ENCODE data around the gene PLTP. TPM values are rescaled to one million over a fixed set of nuclear protein-coding genes. Genes with fewer than 3 reads are reported as not detected.

The PLTP gene
- total and polyA plus RNA-seq, 3 experiments from 2014 or later, result 0.45 to 3.2 (median 2.5) TPM

- peaks cover 4 to 89% (median 4%) of the 10 kb centered on the region in 3 donors for H3K36me3 Mint-ChIP-seq
- H3K9me3 Mint-ChIP-seq, result no peaks in the 10 kb centered on the region
- H3K4me1 Mint-ChIP-seq, result peaks cover 2 to 25% (median 15%) of the 10 kb centered on the region in 3 donors
- H3K27ac ChIP-seq (ENCODE audit: low read depth, low read length), result no peak overlapping the region
- peaks cover 10% of the 10 kb centered on the region for H3K4me1 ChIP-seq (ENCODE audit: insufficient read depth, low read length)
- no peaks in the 10 kb centered on the region for H3K27me3 ChIP-seq (ENCODE audit: insufficient read depth, low read length, poor library complexity, severe bottlenecking)
- H3K4me3 ChIP-seq (ENCODE audit: low read length), result no peak overlapping the region
- CTCF ChIA-PET, result interaction anchor here (1.3 to 3.8 kb wide), 2 partner anchors 26 to 53 kb away, joined by 3 to 26 read pairs; partner anchors contain the start of genes CTSA, NEURL2 and ZNF335
- peaks cover 78% of the 10 kb centered on the region for H3K36me3 ChIP-seq (ENCODE audit: insufficient read depth, low read length)
- H3K9me3 ChIP-seq (ENCODE audit: low read length), result no peaks in the 10 kb centered on the region
- no peak for DNase-seq
- POLR2A ChIA-PET, result interaction anchor here (1.0 kb wide), 1 partner anchor 10 kb away, joined by 3 read pairs; no protein-coding TSS in a partner anchor
- H3K4me3 Mint-ChIP-seq, result no peak overlapping the region
- peak overlapping the region in 4 of 8 donors; percentile 36 to 75 (median 59) for H3K27ac Mint-ChIP-seq
- no peaks in the 10 kb centered on the region for H3K27me3 Mint-ChIP-seq
Observed at GRCh38 chr20:45943613-45944012, 31.7 kb upstream of the PLTP start.

DNA sequence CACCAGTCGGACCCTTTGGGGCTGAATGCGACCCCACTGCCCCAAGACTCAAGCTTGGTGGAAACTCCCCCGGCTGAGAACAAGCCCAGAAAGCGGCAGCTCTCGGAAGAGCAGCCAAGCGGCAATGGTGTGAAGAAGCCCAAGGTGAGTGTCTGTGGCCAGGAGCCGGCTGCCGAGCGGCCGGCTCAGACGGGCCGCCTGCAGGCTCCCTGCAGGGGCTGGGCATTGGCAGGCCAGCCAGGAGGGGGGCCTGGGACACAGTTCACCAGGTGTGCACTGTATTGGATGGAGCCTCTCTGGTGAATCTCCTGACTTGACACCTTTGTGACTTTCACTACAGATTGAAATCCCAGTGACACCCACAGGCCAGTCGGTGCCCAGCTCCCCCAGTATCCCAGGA, 28.5 kb upstream of the PLTP start:
- Mint-ChIP-seq H3K4me3 (no peak overlapping the region), H3K4me1 (peaks cover 18 to 41% (median 27%) of the 10 kb centered on the region in 3 donors), H3K27me3 (no peaks in the 10 kb centered on the region), H3K9me3 (no peaks in the 10 kb centered on the region), H3K36me3 (peaks cover 4 to 80% (median 9%) of the 10 kb centered on the region in 3 donors), H3K27ac (peak overlapping the region in 1 of 8 donors; percentile 53)
- ChIA-PET POLR2A (interaction anchor here (0.6 kb wide), 1 partner anchor 18 kb away, joined by 3 read pairs; no protein-coding TSS in a partner anchor), CTCF (interaction anchor here (0.9 kb wide), 1 partner anchor 30 kb away, joined by 5 read pairs; no protein-coding TSS in a partner anchor)
- Histone ChIP-seq H3K9me3 (ENCODE audit: low read length) (no peaks in the 10 kb centered on the region), H3K4me1 (ENCODE audit: insufficient read depth, low read length) (peaks cover 5% of the 10 kb centered on the region), H3K27me3 (ENCODE audit: insufficient read depth, low read length, poor library complexity, severe bottlenecking) (no peaks in the 10 kb centered on the region), H3K36me3 (ENCODE audit: insufficient read depth, low read length) (peaks cover 70% of the 10 kb centered on the region), H3K4me3 (ENCODE audit: low read length) (no peak overlapping the region), H3K27ac (ENCODE audit: low read depth, low read length) (no peak overlapping the region)
- no peak for DNase-seq

- H3K9me3 ChIP-seq (ENCODE audit: low read length), result no peaks in the 10 kb centered on the region
- peak overlapping the region in 1 of 7 donors; percentile 75 for H3K4me3 Mint-ChIP-seq
- H3K36me3 ChIP-seq (ENCODE audit: insufficient read depth, low read length), result peaks cover 66% of the 10 kb centered on the region
- H3K36me3 Mint-ChIP-seq, result peaks cover 4 to 80% (median 9%) of the 10 kb centered on the region in 3 donors
- no peaks in the 10 kb centered on the region for H3K27me3 ChIP-seq (ENCODE audit: insufficient read depth, low read length, poor library complexity, severe bottlenecking)
- H3K9me3 Mint-ChIP-seq, result no peaks in the 10 kb centered on the region
- H3K4me3 ChIP-seq (ENCODE audit: low read length), result no peak overlapping the region
- H3K27me3 Mint-ChIP-seq, result no peaks in the 10 kb centered on the region
- H3K4me1 ChIP-seq (ENCODE audit: insufficient read depth, low read length), result peaks cover 5% of the 10 kb centered on the region
- peaks cover 21 to 45% (median 26%) of the 10 kb centered on the region in 3 donors for H3K4me1 Mint-ChIP-seq
- POLR2A ChIA-PET, result interaction anchor here (0.6 kb wide), 1 partner anchor 18 kb away, joined by 3 read pairs; no protein-coding TSS in a partner anchor
- no peak for DNase-seq
- H3K27ac Mint-ChIP-seq, result peak overlapping the region in 2 of 8 donors; percentile 43 to 53
- H3K27ac ChIP-seq (ENCODE audit: low read depth, low read length), result no peak overlapping the region
- CTCF ChIA-PET, result interaction anchor here (0.9 to 3.7 kb wide), 2 partner anchors 30 to 31 kb away, joined by 5 to 21 read pairs; no protein-coding TSS in a partner anchor
Observed at GRCh38 chr20:45940053-45940452, 28.1 kb upstream of the PLTP start.

GRCh38 chr20:45938727-45939438, 26.9 kb upstream of the PLTP start:
- no peak for DNase-seq
- Histone ChIP-seq H3K4me1 (ENCODE audit: insufficient read depth, low read length) (peaks cover 5% of the 10 kb centered on the region), H3K27ac (ENCODE audit: low read depth, low read length) (no peak overlapping the region), H3K27me3 (ENCODE audit: insufficient read depth, low read length, poor library complexity, severe bottlenecking) (no peaks in the 10 kb centered on the region), H3K4me3 (ENCODE audit: low read length) (no peak overlapping the region), H3K36me3 (ENCODE audit: insufficient read depth, low read length) (peaks cover 54% of the 10 kb centered on the region), H3K9me3 (ENCODE audit: low read length) (no peaks in the 10 kb centered on the region)
- Mint-ChIP-seq H3K9me3 (no peaks in the 10 kb centered on the region), H3K27ac (peak overlapping the region in 5 of 8 donors; percentile 33 to 85 (median 53)), H3K36me3 (peaks cover 0 to 75% (median 6%) of the 10 kb centered on the region in 3 donors), H3K27me3 (no peaks in the 10 kb centered on the region), H3K4me1 (peaks cover 21 to 37% (median 21%) of the 10 kb centered on the region in 3 donors), H3K4me3 (peak overlapping the region in 1 of 7 donors; percentile 40)
- POLR2A ChIA-PET, result interaction anchor here (1.1 kb wide), 1 partner anchor 11 kb away, joined by 3 read pairs; no protein-coding TSS in a partner anchor
- CTCF ChIA-PET, result interaction anchor here (3.7 kb wide), 1 partner anchor 32 kb away, joined by 21 read pairs; no protein-coding TSS in a partner anchor

DNA sequence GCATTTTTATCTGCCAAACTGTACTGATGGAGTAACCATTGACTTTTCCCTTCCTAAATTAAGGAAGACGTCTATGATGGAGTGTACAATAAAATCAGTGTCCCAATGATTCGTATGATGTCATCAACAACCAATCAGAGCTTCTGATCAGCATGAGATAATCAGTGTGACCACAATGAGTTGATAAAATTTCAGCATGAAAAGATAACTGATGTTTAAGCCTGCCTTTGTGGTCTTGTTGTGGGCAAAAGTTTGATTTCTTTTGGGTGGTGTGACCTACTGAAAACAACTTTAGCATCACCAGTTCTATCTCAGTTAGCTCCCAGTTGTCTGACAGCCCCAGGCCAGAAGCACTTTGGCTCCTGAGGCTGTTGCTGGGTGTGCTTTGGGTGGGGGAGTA, 25.8 kb upstream of the PLTP start:
- H3K9me3 ChIP-seq (ENCODE audit: low read length), result no peaks in the 10 kb centered on the region
- H3K27ac ChIP-seq (ENCODE audit: low read depth, low read length), result no peak overlapping the region
- Mint-ChIP-seq H3K4me3 (peak overlapping the region; percentile 16 to 77 (median 73)), H3K27ac (peak overlapping the region; percentile 12 to 95 (median 84)), H3K27me3 (no peaks in the 10 kb centered on the region), H3K4me1 (peaks cover 26 to 42% (median 27%) of the 10 kb centered on the region in 3 donors), H3K36me3 (peaks cover 0 to 66% (median 5%) of the 10 kb centered on the region in 3 donors), H3K9me3 (no peaks in the 10 kb centered on the region)
- no peaks in the 10 kb centered on the region for H3K27me3 ChIP-seq (ENCODE audit: insufficient read depth, low read length, poor library complexity, severe bottlenecking)
- H3K4me1 ChIP-seq (ENCODE audit: insufficient read depth, low read length), result peaks cover 12% of the 10 kb centered on the region
- peak in 2 of 5 donors; percentile 13 to 28 for DNase-seq
- ChIA-PET CTCF (interaction anchor here (1.0 to 3.7 kb wide), 4 partner anchors 21 to 139 kb away, joined by 3 to 21 read pairs (median 4); no protein-coding TSS in a partner anchor), POLR2A (interaction anchor here (4.5 kb wide), 1 partner anchor 34 kb away, joined by 113 read pairs; the partner anchor contains the start of gene ZNF335)
- peaks cover 43% of the 10 kb centered on the region for H3K36me3 ChIP-seq (ENCODE audit: insufficient read depth, low read length)
- H3K4me3 ChIP-seq (ENCODE audit: low read length), result no peak overlapping the region

DNA sequence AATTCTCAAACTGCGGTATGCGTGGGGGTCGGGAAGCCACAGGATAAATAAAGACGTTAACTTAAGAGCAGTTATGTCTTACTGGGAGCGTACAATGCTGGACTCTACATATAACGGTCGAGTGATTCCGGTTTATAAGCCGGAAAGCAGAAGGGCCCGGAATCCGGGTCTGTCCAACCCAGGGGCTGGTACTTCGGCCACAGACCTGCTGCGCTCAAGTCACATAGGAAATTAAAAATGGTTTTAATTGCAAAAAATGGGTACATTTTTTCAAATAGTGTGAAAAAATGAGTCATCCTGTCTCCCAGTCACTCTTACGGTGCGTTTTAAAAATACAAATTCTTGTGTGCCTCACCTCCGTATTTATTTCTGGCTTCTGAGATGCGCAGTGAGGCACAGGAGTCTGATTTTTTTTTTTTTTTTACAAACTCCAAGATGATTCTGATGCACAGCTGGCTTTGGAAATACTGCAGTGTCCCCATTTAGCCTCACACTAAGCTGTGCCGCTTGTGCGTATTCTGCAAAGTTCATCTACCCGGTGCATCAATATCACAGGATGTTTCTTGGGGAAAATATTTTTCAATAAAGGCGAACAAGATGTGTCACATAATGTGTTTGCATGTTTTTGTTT, 23.6 kb upstream of the PLTP start:
- Mint-ChIP-seq H3K4me3 (peak overlapping the region; percentile 90 to 98 (median 92)), H3K36me3 (peaks cover 0 to 54% (median 5%) of the 10 kb centered on the region in 3 donors)
- POLR2A ChIA-PET, result interaction anchor here (0.6 to 4.6 kb wide), 20 partner anchors 10 to 429 kb away, joined by 3 to 113 read pairs (median 4); partner anchors contain the start of genes ACOT8, CTSA, MMP9 and PLTP

DNA sequence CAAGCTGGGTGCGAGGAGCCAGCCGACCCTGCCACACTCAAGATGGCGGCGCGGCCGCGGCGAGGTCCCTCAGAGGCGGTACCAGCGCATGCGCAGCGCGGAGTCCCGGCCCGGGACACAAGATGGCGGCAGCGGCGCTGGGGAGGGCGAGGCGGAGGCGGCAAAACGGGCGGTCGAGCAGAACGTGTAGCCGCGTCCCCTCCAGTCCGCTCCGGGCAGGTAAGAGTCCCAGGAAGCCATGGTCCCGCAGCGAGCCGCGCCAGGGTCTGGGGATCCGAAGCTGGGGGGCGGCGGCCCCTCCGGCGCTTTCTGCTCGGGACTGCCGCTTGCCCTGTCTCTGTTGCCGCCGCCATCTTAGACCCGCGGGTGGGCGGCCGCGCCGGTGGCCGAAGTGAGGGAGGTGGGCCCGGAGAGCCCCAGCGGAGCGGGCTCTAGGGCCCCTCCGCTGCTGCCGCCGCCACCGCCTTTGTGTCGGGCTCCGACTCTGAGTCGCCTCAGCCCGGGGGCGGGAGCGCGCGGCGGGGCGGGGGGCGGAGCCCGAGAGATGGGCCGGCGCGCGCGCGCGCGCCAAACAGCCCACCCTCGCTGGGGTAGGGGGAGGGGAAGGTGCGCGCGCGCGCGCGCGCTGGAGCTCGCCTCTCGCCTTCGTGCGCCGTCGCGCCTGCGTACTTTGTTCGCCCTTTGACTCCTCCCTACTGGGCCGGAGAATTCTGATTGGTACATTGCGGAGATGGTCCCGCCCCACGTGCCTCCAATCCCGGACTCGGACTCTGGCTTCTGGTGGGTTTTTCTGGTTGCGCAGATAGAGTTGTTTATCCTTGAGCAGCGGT, 22.8 kb upstream of the PLTP start, which contains the start of gene PCIF1:
Gene PCIF1, plus strand, starts transcription at position 98 of the 830 bp plus-strand sequence. CDS start 4,317 bp downstream, outside the sequence.
- H3K27ac ChIP-seq (ENCODE audit: low read depth, low read length), result peak within 1 kb of the TSS; percentile 95
- Mint-ChIP-seq H3K27ac (peak within 1 kb of the TSS; percentile 95 to 99 (median 98)), H3K9me3 (no peaks in the 10 kb centered on the region), H3K27me3 (no peaks in the 10 kb centered on the region), H3K4me1 (peaks cover 26 to 42% (median 27%) of the 10 kb centered on the region in 3 donors), H3K4me3 (peak within 1 kb of the TSS; percentile 90 to 98 (median 97)), H3K36me3 (peaks cover 0 to 47% (median 5%) of the 10 kb centered on the region in 3 donors)
- ChIA-PET POLR2A (interaction anchor here (0.5 to 4.6 kb wide), 23 partner anchors 9 to 429 kb away, joined by 3 to 113 read pairs (median 4); partner anchors contain the start of genes ACOT8, CTSA, MMP9 and PLTP), CTCF (interaction anchor here (1.0 to 4.1 kb wide), 7 partner anchors 12 to 44 kb away, joined by 3 to 46 read pairs (median 5); partner anchors contain the start of genes CTSA, NEURL2, SPATA25 and ZNF335)
- H3K27me3 ChIP-seq (ENCODE audit: insufficient read depth, low read length, poor library complexity, severe bottlenecking), result no peaks in the 10 kb centered on the region
- peak; percentile 96 to 100 (median 99) for DNase-seq
- H3K36me3 ChIP-seq (ENCODE audit: insufficient read depth, low read length), result peaks cover 26% of the 10 kb centered on the region
- H3K4me3 ChIP-seq (ENCODE audit: low read length), result peak within 1 kb of the TSS; percentile 97
- peaks cover 12% of the 10 kb centered on the region for H3K4me1 ChIP-seq (ENCODE audit: insufficient read depth, low read length)
- no peaks in the 10 kb centered on the region for H3K9me3 ChIP-seq (ENCODE audit: low read length)

More for the DNA sequence above, 23.6 kb upstream of the PLTP start:
- peak overlapping the region; percentile 95 for H3K27ac ChIP-seq (ENCODE audit: low read depth, low read length)
- Mint-ChIP-seq H3K27ac (peak overlapping the region; percentile 93 to 99 (median 96)), H3K27me3 (no peaks in the 10 kb centered on the region), H3K4me1 (peaks cover 26 to 42% (median 27%) of the 10 kb centered on the region in 3 donors), H3K9me3 (no peaks in the 10 kb centered on the region)
- H3K27me3 ChIP-seq (ENCODE audit: insufficient read depth, low read length, poor library complexity, severe bottlenecking), result no peaks in the 10 kb centered on the region
- H3K9me3 ChIP-seq (ENCODE audit: low read length), result no peaks in the 10 kb centered on the region
- H3K4me1 ChIP-seq (ENCODE audit: insufficient read depth, low read length), result peaks cover 12% of the 10 kb centered on the region
- no peak for DNase-seq
- peak overlapping the region; percentile 88 for H3K4me3 ChIP-seq (ENCODE audit: low read length)
- CTCF ChIA-PET, result interaction anchor here (3.4 to 4.1 kb wide), 2 partner anchors 35 to 45 kb away, joined by 39 to 46 read pairs; partner anchors contain the start of genes CTSA, NEURL2, SPATA25 and ZNF335
- peaks cover 33% of the 10 kb centered on the region for H3K36me3 ChIP-seq (ENCODE audit: insufficient read depth, low read length)
